IMR-90 (cell line): ENCODE results near the gene TCEAL5.

Experiments used
- CEBPB ChIP-seq: IDR thresholded peaks from 2 replicates; pipeline ENCODE4 v1.6.1; 2012; ENCODE audit warnings: low read depth, low read length, improper control_type of control experiment
- RAD21 ChIP-seq: IDR thresholded peaks from 2 replicates; pipeline ENCODE4 v1.6.1; 2012; ENCODE audit warnings: low read length, improper control_type of control experiment

- TF ChIP-seq CEBPB: no peak
- TF ChIP-seq RAD21: no peak
Measured at GRCh38 chrX:103279624-103280023, 3.1 kb upstream of the TCEAL5 start.
